HEK293 (cell line): ENCODE data around the gene TMEM187.

ENCODE experiments used
- CTCF ChIP-seq: fragments of 450-650 bp; formaldehyde crosslinking; IDR thresholded peaks from 2 replicates; pipeline ENCODE4 v1.5.1; 2016; ENCODE audit warnings: missing biosample characterization, missing genetic modification characterization
- KLF8 ChIP-seq: fragments of 450-650 bp; formaldehyde crosslinking; IDR thresholded peaks from 2 replicates; pipeline ENCODE4 v1.5.1; 2016; ENCODE audit warnings: missing biosample characterization, missing genetic modification characterization
- REPIN1 ChIP-seq: fragments of 450-650 bp; formaldehyde crosslinking; IDR thresholded peaks from 2 replicates; pipeline ENCODE4 v1.5.1; 2017; ENCODE audit warnings: missing biosample characterization, missing genetic modification characterization, low read depth
- ZNF274 ChIP-seq, 2 experiments: fragments of 200-500 bp in 1 of 2; fragments of 450-650 bp in 1 of 2; sonication (Bioruptor generic) in 1 of 2; formaldehyde crosslinking in 1 of 2; IDR thresholded peaks; 2 replicates each; pipeline versions ENCODE4 v1.5.1 to v1.6.1; 2014 to 2016; ENCODE audit warnings: borderline replicate concordance in 1 of 2, inconsistent platforms in 1 of 2, low read length in 1 of 2, missing biosample characterization in 1 of 2, missing genetic modification characterization in 1 of 2
- ZNF398 ChIP-seq: fragments of 450-650 bp; formaldehyde crosslinking; IDR thresholded peaks from 2 replicates; pipeline ENCODE4 v1.5.1; 2017; ENCODE audit warnings: missing biosample characterization, missing genetic modification characterization
- ZNF639 ChIP-seq: fragments of 450-650 bp; formaldehyde crosslinking; IDR thresholded peaks from 2 replicates; pipeline ENCODE4 v1.5.1; 2016; ENCODE audit warnings: missing biosample characterization, missing genetic modification characterization

- no peak for TF ChIP-seq ZNF398
- TF ChIP-seq KLF8 (tag by site-specific recombination): no peak
- no peak for TF ChIP-seq REPIN1 (tag by site-specific recombination)
- TF ChIP-seq ZNF274 (IDR thresholded peaks at IDR 0.05; ENCODE audit: low read length): no peak
- TF ChIP-seq ZNF274 (tag by site-specific recombination; IDR thresholded peaks at IDR 0.05; ENCODE audit: borderline replicate concordance): no peak
- TF ChIP-seq CTCF: no peak
- no peak for TF ChIP-seq ZNF639 (tag by site-specific recombination)
These were observed 9.0 kb upstream of the TMEM187 start for GRCh38 chrX:153963546-153963945.
